Kidney (tissue), 14 donors: Measurements from ENCODE around the gene ALK. TPM values are rescaled to one million over a fixed set of nuclear protein-coding genes. Genes with fewer than 3 reads are reported as not detected.
A peak's percentile ranks its signal among the peaks of the same experiment; 100 is the strongest.

Experiments used
- DNase-seq, 5 donors: peaks; one replicate each; pipeline ENCODE4 v3.0.0-alpha.2; 2013 to 2020
- FAIRE-seq: peaks from 2 replicates; lab custom pipeline; 2012; peaks lifted over from hg19 to GRCh38; lab: Jason Lieb, UNC
- H3K27ac ChIP-seq, 2 donors: one replicate each; pipeline ENCODE4 v1.7.0; 2013; ENCODE audit warnings: low read depth in 2 of 2, low read length in 2 of 2, inconsistent platforms in 1 of 2
- H3K27me3 ChIP-seq: one replicate; pipeline ENCODE4 v1.7.1; 2013; ENCODE audit warnings: low read length, inconsistent platforms; ENCODE audit not compliant: control insufficient read depth, insufficient read depth
- H3K36me3 ChIP-seq, 3 donors: one replicate each; pipeline versions ENCODE4 v1.7.0 to v1.7.1; 2013; ENCODE audit warnings: low read length in 3 of 3, control low read depth in 1 of 3, inconsistent platforms in 1 of 3; ENCODE audit not compliant: insufficient read depth in 3 of 3, control insufficient read depth in 2 of 3
- H3K4me1 ChIP-seq, 3 donors: one replicate each; pipeline versions ENCODE4 v1.7.0 to v1.7.1; 2013; ENCODE audit warnings: low read length in 3 of 3, inconsistent platforms in 1 of 3, low read depth in 1 of 3; ENCODE audit not compliant: control insufficient read depth in 2 of 3, insufficient read depth in 2 of 3
- H3K4me3 ChIP-seq, 3 donors: one replicate each; pipeline versions ENCODE4 v1.7.0 to v1.8.1; 2013; ENCODE audit warnings: low read length in 3 of 3, control low read depth in 1 of 3, inconsistent platforms in 1 of 3
- H3K9ac ChIP-seq, 3 donors: one replicate each; pipeline versions ENCODE4 v1.7.0 to v1.7.1; 2013; ENCODE audit warnings: low read length in 3 of 3, control low read depth in 1 of 3, inconsistent platforms in 1 of 3
- H3K9me3 ChIP-seq, 3 donors: one replicate each; pipeline versions ENCODE4 v1.7.0 to v1.7.1; 2013; ENCODE audit warnings: low read length in 3 of 3, control low read depth in 1 of 3, inconsistent platforms in 1 of 3; ENCODE audit not compliant: control insufficient read depth in 2 of 3, insufficient read depth in 1 of 3
- intact Hi-C: fragments of 100-400 bp; cut with DNase I; formaldehyde crosslinking; loops from one replicate; pipeline ENCODE4 v1.11.1; 2022
- polyA plus RNA-seq: library from polyadenylated mRNA; stranded (reverse); fragments of 350-450 nt; fragmentation: Illumina TruSeq; extraction: RNeasy Lipid Tissue Mini Kit (QIAGEN cat#74804); gene quantifications from one replicate; pipeline ENCODE4 v1.2.3, GENCODE V29; 2014; ENCODE audit warnings: low read depth, low replicate concordance; ENCODE audit not compliant: insufficient read depth
- total RNA-seq: library from RNA; stranded (reverse); fragmentation: NEBNext Ultra II Directional; extraction: Animal tissue kit (Norgen Biotek cat#: 25700); gene quantifications from one replicate; pipeline ENCODE4 v1.2.1, GENCODE V29; 2021
- TF ChIP-seq, protein P1 (sequence below): IDR thresholded peaks from 3 replicates; pipeline ENCODE4 v1.5.1; 2012; ENCODE audit warnings: mild to moderate bottlenecking, moderate library complexity, borderline replicate concordance; ENCODE audit not compliant: insufficient read depth; ENCODE audit errors: extremely low read depth
- donor health status: control.
- donor health status: control.
- donor health status: control.
- donor health status: control.
- donor health status: control.
- donor health status: DM: yes; HTN: yes; CAD: no.
- donor health status: Normal renal cell carcinoma (clear cell type).

The ALK gene
- total and polyA plus RNA-seq, 2 donors from 2014 or later, result 0.13 TPM; not detected in 1

GRCh38 chr2:29375843-29376242, 545.5 kb downstream of the ALK start:
- Histone ChIP-seq H3K27ac (no peak overlapping the region), H3K9me3 (no peaks in the 10 kb centered on the region), H3K27me3 (no peaks in the 10 kb centered on the region), H3K36me3 (no peaks in the 10 kb centered on the region), H3K4me1 (peaks cover 0 to 5% (median 4%) of the 10 kb centered on the region in 3 donors), H3K9ac (no peak overlapping the region), H3K4me3 (no peak overlapping the region)
- DNase-seq, result no peak
- no peak for FAIRE-seq
- intact Hi-C loops, result no loop called here
- TF ChIP-seq, protein P1, sequence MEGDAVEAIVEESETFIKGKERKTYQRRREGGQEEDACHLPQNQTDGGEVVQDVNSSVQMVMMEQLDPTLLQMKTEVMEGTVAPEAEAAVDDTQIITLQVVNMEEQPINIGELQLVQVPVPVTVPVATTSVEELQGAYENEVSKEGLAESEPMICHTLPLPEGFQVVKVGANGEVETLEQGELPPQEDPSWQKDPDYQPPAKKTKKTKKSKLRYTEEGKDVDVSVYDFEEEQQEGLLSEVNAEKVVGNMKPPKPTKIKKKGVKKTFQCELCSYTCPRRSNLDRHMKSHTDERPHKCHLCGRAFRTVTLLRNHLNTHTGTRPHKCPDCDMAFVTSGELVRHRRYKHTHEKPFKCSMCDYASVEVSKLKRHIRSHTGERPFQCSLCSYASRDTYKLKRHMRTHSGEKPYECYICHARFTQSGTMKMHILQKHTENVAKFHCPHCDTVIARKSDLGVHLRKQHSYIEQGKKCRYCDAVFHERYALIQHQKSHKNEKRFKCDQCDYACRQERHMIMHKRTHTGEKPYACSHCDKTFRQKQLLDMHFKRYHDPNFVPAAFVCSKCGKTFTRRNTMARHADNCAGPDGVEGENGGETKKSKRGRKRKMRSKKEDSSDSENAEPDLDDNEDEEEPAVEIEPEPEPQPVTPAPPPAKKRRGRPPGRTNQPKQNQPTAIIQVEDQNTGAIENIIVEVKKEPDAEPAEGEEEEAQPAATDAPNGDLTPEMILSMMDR, result no peak

GRCh38 chr2:29374823-29375222, 546.6 kb downstream of the ALK start:
- Histone ChIP-seq H3K4me1 (peaks cover 0 to 5% (median 4%) of the 10 kb centered on the region in 3 donors), H3K36me3 (no peaks in the 10 kb centered on the region), H3K4me3 (no peak overlapping the region), H3K9ac (no peak overlapping the region), H3K27me3 (no peaks in the 10 kb centered on the region), H3K9me3 (no peaks in the 10 kb centered on the region), H3K27ac (no peak overlapping the region)
- no peak for FAIRE-seq
- intact Hi-C loops, result no loop called here
- TF ChIP-seq, protein P1, result no peak
- DNase-seq, result peak in 1 of 5 donors; percentile 47

DNA sequence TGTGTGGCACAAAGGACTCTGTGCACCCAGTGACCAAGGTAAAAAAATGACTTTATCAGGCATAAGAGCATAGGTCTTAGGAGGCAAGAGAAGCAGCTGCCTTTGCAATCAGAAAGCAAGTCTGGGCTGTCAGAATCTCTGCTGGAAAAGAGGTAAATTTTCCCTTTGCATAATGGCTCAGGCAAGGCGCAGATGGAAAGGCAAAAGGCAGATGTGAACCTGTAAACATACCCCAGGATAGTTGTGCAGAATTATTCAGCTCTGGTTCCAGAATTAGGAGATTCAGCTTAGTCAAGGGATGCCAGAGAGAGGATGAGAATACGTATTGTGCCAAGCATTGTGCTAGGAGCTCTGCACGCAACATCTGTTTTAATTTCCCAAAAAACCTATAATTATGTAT, 547.5 kb downstream of the ALK start:
- peaks cover 0 to 5% (median 4%) of the 10 kb centered on the region in 3 donors for H3K4me1 ChIP-seq
- no peak for FAIRE-seq

More for the DNA sequence above, 547.5 kb downstream of the ALK start:
- H3K27ac ChIP-seq, result no peak overlapping the region
- intact Hi-C loops, result no loop called here
- TF ChIP-seq, protein P1, result no peak
- no peak overlapping the region for H3K9ac ChIP-seq
- no peak for DNase-seq
- H3K27me3 ChIP-seq, result no peaks in the 10 kb centered on the region
- no peaks in the 10 kb centered on the region for H3K36me3 ChIP-seq
- H3K9me3 ChIP-seq, result no peaks in the 10 kb centered on the region
- no peak overlapping the region for H3K4me3 ChIP-seq
